OCI-LY1 (cell line): ENCODE data around the gene LMO3.

Source experiments
- H2AFZ ChIP-seq: fragments of 200-600 bp; sonication (generic), shearing (Covaris generic); 2 replicates; pipeline ENCODE4 v1.6.0; 2014; ENCODE audit warnings: antibody characterized with exemption, mild to moderate bottlenecking, low read length
- H3F3A ChIP-seq: fragments of 200-600 bp; sonication (generic), shearing (Covaris generic); 2 replicates; pipeline ENCODE4 v1.6.0; 2014; ENCODE audit warnings: mild to moderate bottlenecking, antibody characterized with exemption, low read length, moderate library complexity; ENCODE audit not compliant: insufficient read depth
- H3K27ac ChIP-seq: fragments of 200-600 bp; sonication (generic); 2 replicates; pipeline ENCODE4 v1.5.1; 2014; ENCODE audit warnings: low read length, mixed run types, mild to moderate bottlenecking, low read depth; ENCODE audit not compliant: poor library complexity, severe bottlenecking
- H3K27me3 ChIP-seq: fragments of 200-600 bp; sonication (generic); 2 replicates; pipeline ENCODE4 v1.6.0; 2014; ENCODE audit warnings: antibody characterized with exemption, mild to moderate bottlenecking, low read length, moderate library complexity; ENCODE audit not compliant: insufficient read depth
- H3K36me3 ChIP-seq: fragments of 200-600 bp; sonication (generic); 2 replicates; pipeline ENCODE4 v1.6.1; 2014; ENCODE audit warnings: mild to moderate bottlenecking, antibody characterized with exemption, low read length, moderate library complexity, mixed read lengths; ENCODE audit not compliant: insufficient read depth
- H3K4me1 ChIP-seq: fragments of 200-600 bp; sonication (generic); 2 replicates; pipeline ENCODE4 v1.5.1; 2014; ENCODE audit warnings: mild to moderate bottlenecking, low read length, moderate library complexity; ENCODE audit not compliant: insufficient read depth, severe bottlenecking
- H3K4me2 ChIP-seq: fragments of 200-600 bp; sonication (generic), shearing (Covaris generic); 2 replicates; pipeline ENCODE4 v1.6.1; 2014; ENCODE audit warnings: low read length
- H3K4me3 ChIP-seq: fragments of 200-600 bp; sonication (generic); 2 replicates; pipeline ENCODE4 v1.5.1; 2014; ENCODE audit warnings: low read length, low read depth, mild to moderate bottlenecking, mixed read lengths; ENCODE audit not compliant: poor library complexity, severe bottlenecking
- H3K79me2 ChIP-seq: fragments of 200-600 bp; shearing (Covaris generic); 2 replicates; pipeline ENCODE4 v1.6.1; 2016; ENCODE audit warnings: mixed run types, low read length, mixed read lengths; ENCODE audit not compliant: insufficient read depth
- H3K9ac ChIP-seq: fragments of 200-600 bp; sonication (generic), shearing (Covaris generic); 2 replicates; pipeline ENCODE4 v1.6.1; 2014; ENCODE audit warnings: mild to moderate bottlenecking, low read length, mixed read lengths
- H3K9me2 ChIP-seq: fragments of 200-600 bp; sonication (generic), shearing (Covaris generic); 2 replicates; pipeline ENCODE4 v1.6.1; 2014; ENCODE audit warnings: low read depth, mild to moderate bottlenecking, low read length, mixed read lengths
- H3K9me3 ChIP-seq: fragments of 200-600 bp; shearing (Covaris generic); 2 replicates; pipeline ENCODE4 v1.6.1; 2014; ENCODE audit warnings: low read length, mixed read lengths
- H4K20me1 ChIP-seq: fragments of 200-600 bp; sonication (generic), shearing (Covaris generic); 2 replicates; pipeline ENCODE4 v1.6.0; 2016; ENCODE audit warnings: mild to moderate bottlenecking, low read length; ENCODE audit not compliant: insufficient read depth
- CTCF ChIP-seq: fragments of 200-600 bp; sonication (generic), shearing (Covaris generic); IDR thresholded peaks from 2 replicates; pipeline ENCODE4 v1.5.1; 2017; ENCODE audit warnings: mild to moderate bottlenecking, antibody characterized with exemption, low read length, moderate library complexity, mixed read lengths
- EZH2 ChIP-seq: fragments of 200-600 bp; sonication (generic), shearing (Covaris generic); IDR thresholded peaks from 2 replicates; pipeline ENCODE4 v1.8.0; 2017; ENCODE audit warnings: borderline replicate concordance, mixed run types, mild to moderate bottlenecking, antibody characterized with exemption, low read length, moderate library complexity, mixed read lengths

Gene LMO3

DNA sequence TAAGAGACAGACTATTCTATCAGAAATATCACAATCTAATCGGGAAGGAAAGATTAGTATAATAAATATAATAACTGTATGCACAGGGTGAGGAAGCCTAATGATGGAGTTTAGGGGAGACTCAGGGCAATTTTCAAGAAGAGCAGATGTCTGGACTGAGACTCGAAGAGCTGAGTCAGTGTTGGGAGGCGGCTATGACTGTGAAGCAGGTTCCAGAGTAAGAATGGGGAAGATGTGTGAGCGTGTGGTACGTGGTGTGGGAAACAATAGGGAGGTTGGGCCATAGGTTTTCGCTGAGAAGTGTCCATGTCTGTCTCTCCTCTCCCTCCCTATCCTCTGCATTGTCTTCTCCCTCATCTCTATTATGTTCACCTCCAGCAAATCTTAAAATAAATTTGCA lies 85.6 kb downstream of the LMO3 start:
- no peaks in the 10 kb centered on the region for H3K9me2 ChIP-seq
- H3K4me2 ChIP-seq: no peak overlapping the region
- TF ChIP-seq CTCF (no peak), EZH2 (no peak)
- H3K4me1 ChIP-seq: peaks cover 43% of the 10 kb centered on the region
- peak overlapping the region; percentile 75 for H3K27ac ChIP-seq
- no peak overlapping the region for H3K4me3 ChIP-seq
- no peaks in the 10 kb centered on the region for H4K20me1 ChIP-seq
- H3K36me3 ChIP-seq: no peaks in the 10 kb centered on the region
- no peaks in the 10 kb centered on the region for H3F3A ChIP-seq
- H2AFZ ChIP-seq: no peak overlapping the region
- no peaks in the 10 kb centered on the region for H3K79me2 ChIP-seq
- no peaks in the 10 kb centered on the region for H3K9me3 ChIP-seq
- no peak overlapping the region for H3K9ac ChIP-seq
- no peaks in the 10 kb centered on the region for H3K27me3 ChIP-seq

- no peaks in the 10 kb centered on the region for H3K27me3 ChIP-seq
- no peak overlapping the region for H3K9ac ChIP-seq
- H3K27ac ChIP-seq: no peak overlapping the region
- H3K9me3 ChIP-seq: no peaks in the 10 kb centered on the region
- H4K20me1 ChIP-seq: no peaks in the 10 kb centered on the region
- H3K36me3 ChIP-seq: no peaks in the 10 kb centered on the region
- no peaks in the 10 kb centered on the region for H3K79me2 ChIP-seq
- H2AFZ ChIP-seq: no peak overlapping the region
- no peak overlapping the region for H3K4me2 ChIP-seq
- H3F3A ChIP-seq: no peaks in the 10 kb centered on the region
- no peak overlapping the region for H3K4me3 ChIP-seq
- H3K9me2 ChIP-seq: no peaks in the 10 kb centered on the region
- peaks cover 5% of the 10 kb centered on the region for H3K4me1 ChIP-seq
- TF ChIP-seq CTCF (no peak), EZH2 (no peak)
Measured at GRCh38 chr12:16515666-16516065, 90.3 kb downstream of the LMO3 start.

- Histone ChIP-seq H3K9ac (no peak overlapping the region), H3K27me3 (no peaks in the 10 kb centered on the region), H3K9me2 (no peaks in the 10 kb centered on the region), H3K79me2 (no peaks in the 10 kb centered on the region), H2AFZ (no peak overlapping the region), H3K9me3 (no peaks in the 10 kb centered on the region), H3K4me1 (no peaks in the 10 kb centered on the region), H3K27ac (no peak overlapping the region), H3K36me3 (no peaks in the 10 kb centered on the region), H3F3A (no peaks in the 10 kb centered on the region), H4K20me1 (no peaks in the 10 kb centered on the region), H3K4me2 (no peak overlapping the region), H3K4me3 (no peak overlapping the region)
- no peak for TF ChIP-seq CTCF
- no peak for TF ChIP-seq EZH2
Measured at GRCh38 chr12:16513231-16513630, 92.7 kb downstream of the LMO3 start.
